OCI-LY3 (cell line): ENCODE measurements around the gene C17orf113.

Experiments used
- H2AFZ ChIP-seq: fragments of 200-600, 300-600 bp; shearing (Covaris generic); 2 replicates; pipeline ENCODE4 v1.6.0; 2014; ENCODE audit warnings: antibody characterized with exemption, low read depth, low read length
- H3K27ac ChIP-seq: fragments of 200-600, 300-600 bp; sonication (generic); 2 replicates; pipeline ENCODE4 v1.5.1; 2014; ENCODE audit warnings: mild to moderate bottlenecking, low read length, moderate library complexity, mixed read lengths
- H3K27me3 ChIP-seq: fragments of 200-600, 300-600 bp; sonication (generic); 2 replicates; pipeline ENCODE4 v1.6.1; 2014; ENCODE audit warnings: low read depth, low read length, mixed read lengths
- H3K36me3 ChIP-seq: fragments of 200-600, 300-600 bp; sonication (generic); replicated peaks from 2 replicates; pipeline ENCODE3; 2014; ENCODE audit warnings: low read depth, low read length, mixed read lengths
- H3K4me1 ChIP-seq: fragments of 300-600, 200-600 bp; sonication (generic); 2 replicates; pipeline ENCODE4 v1.6.1; 2014; ENCODE audit warnings: low read length, mixed read lengths
- H3K4me2 ChIP-seq: fragments of 200-600, 300-600 bp; sonication (generic); 2 replicates; pipeline ENCODE4 v1.6.1; 2014; ENCODE audit warnings: low read length, mixed read lengths
- H3K4me3 ChIP-seq: fragments of 300-600, 200-600 bp; sonication (generic); 2 replicates; pipeline ENCODE4 v1.5.1; 2014; ENCODE audit warnings: antibody characterized with exemption, mild to moderate bottlenecking, low read length, moderate library complexity
- H3K79me2 ChIP-seq: fragments of 300-600, 200-600 bp; shearing (Covaris generic); 2 replicates; pipeline ENCODE4 v1.6.1; 2014; ENCODE audit warnings: mild to moderate bottlenecking, low read length, mixed read lengths
- H3K9ac ChIP-seq: fragments of 300-600, 200-600 bp; shearing (Covaris generic); 2 replicates; pipeline ENCODE4 v1.6.0; 2014; ENCODE audit warnings: mild to moderate bottlenecking, low read length, moderate library complexity
- H3K9me3 ChIP-seq: fragments of 200-600, 300-600 bp; shearing (Covaris generic); 2 replicates; pipeline ENCODE4 v1.6.1; 2014; ENCODE audit warnings: low read length, mixed read lengths; ENCODE audit not compliant: insufficient read depth
- H4K20me1 ChIP-seq: fragments of 200-600, 300-600 bp; sonication (generic); 2 replicates; pipeline ENCODE4 v1.6.1; 2016; ENCODE audit warnings: low read length, mixed read lengths; ENCODE audit not compliant: insufficient read depth
- EZH2phosphoT487 ChIP-seq: fragments of 200-600 bp; shearing (Covaris generic); IDR thresholded peaks from 2 replicates; pipeline ENCODE4 v1.6.1; 2018; ENCODE audit warnings: antibody characterized with exemption, mixed run types, low read depth
- TF ChIP-seq, protein P1 (sequence below): fragments of 200-600, 300-600 bp; sonication (generic); IDR thresholded peaks from 2 replicates; pipeline ENCODE4 v1.5.1; 2014; ENCODE audit warnings: antibody characterized with exemption, low read length, low read depth

C17orf113 gene

DNA sequence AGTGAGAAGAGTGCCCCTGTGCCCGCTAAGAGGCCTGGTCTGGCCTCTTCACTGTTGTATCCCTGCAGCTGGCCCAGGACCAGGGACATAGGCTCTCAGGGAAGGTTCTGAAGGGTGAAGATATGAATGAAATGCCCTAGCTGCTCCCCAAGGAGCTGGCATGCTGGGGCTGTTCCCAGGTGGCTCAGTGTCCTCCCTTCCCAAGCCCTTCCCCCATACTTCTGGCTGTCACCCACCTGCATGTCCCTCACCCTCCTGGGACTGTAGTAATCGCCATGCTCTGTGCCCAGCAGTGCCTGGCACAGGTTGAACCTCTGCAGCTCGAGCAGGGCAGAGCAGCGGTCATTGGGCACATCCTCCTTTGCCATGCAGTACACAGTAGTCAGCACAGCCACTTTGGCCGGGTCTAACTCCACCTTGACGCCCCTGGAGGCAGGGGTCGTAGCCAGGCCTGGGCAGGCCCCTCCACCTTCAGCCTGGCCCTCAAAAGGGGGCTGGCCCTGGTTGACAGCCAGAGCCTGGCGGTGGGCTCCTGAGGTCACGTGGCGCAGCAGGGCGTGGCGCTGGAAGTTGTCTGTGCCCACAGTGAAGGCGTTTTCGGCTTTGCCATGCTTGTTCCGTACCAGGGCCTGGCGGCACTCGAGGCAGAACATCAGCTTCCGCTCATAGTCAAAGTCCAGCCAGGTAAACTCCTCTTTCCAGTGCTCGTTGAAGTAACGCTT, 7.6 kb downstream of the C17orf113 start:
- Histone ChIP-seq H3K27me3 (no peaks in the 10 kb centered on the region), H3K9ac (no peak overlapping the region), H2AFZ (no peak overlapping the region)

DNA sequence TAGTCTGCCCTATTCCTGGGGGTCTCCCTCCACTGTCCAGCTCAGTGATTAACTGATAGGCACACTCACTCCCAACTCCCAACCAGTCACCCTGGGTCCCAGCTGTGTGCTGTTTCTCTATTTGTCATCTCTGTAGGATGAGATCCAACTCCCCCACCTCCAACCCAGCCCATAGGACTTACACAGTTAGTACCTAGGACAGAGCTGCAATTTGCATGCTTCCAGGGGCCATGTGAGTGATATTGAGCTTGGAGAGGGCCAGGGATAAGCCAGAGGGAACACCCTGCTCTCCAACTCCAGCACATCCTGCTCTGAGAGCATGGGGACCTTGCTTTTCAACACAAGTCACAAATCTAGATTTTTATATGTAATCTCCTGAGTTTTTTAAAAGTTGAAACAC, 8.8 kb downstream of the C17orf113 start:
- TF ChIP-seq EZH2phosphoT487: no peak
- TF ChIP-seq, protein P1, sequence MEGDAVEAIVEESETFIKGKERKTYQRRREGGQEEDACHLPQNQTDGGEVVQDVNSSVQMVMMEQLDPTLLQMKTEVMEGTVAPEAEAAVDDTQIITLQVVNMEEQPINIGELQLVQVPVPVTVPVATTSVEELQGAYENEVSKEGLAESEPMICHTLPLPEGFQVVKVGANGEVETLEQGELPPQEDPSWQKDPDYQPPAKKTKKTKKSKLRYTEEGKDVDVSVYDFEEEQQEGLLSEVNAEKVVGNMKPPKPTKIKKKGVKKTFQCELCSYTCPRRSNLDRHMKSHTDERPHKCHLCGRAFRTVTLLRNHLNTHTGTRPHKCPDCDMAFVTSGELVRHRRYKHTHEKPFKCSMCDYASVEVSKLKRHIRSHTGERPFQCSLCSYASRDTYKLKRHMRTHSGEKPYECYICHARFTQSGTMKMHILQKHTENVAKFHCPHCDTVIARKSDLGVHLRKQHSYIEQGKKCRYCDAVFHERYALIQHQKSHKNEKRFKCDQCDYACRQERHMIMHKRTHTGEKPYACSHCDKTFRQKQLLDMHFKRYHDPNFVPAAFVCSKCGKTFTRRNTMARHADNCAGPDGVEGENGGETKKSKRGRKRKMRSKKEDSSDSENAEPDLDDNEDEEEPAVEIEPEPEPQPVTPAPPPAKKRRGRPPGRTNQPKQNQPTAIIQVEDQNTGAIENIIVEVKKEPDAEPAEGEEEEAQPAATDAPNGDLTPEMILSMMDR: no peak
- Histone ChIP-seq H3K4me3 (no peak overlapping the region), H2AFZ (no peak overlapping the region), H4K20me1 (peaks cover 31% of the 10 kb centered on the region), H3K9ac (no peak overlapping the region), H3K79me2 (peaks cover 7% of the 10 kb centered on the region), H3K4me2 (no peak overlapping the region), H3K36me3 (peaks cover 27% of the 10 kb centered on the region), H3K9me3 (no peaks in the 10 kb centered on the region), H3K27me3 (no peaks in the 10 kb centered on the region), H3K27ac (no peak overlapping the region), H3K4me1 (no peaks in the 10 kb centered on the region)

More for the DNA sequence above, 7.6 kb downstream of the C17orf113 start:
- Histone ChIP-seq H3K4me1 (no peaks in the 10 kb centered on the region), H3K4me2 (no peak overlapping the region), H3K4me3 (no peak overlapping the region), H3K27ac (no peak overlapping the region), H4K20me1 (peaks cover 31% of the 10 kb centered on the region), H3K9me3 (no peaks in the 10 kb centered on the region), H3K36me3 (peaks cover 27% of the 10 kb centered on the region), H3K79me2 (peaks cover 9% of the 10 kb centered on the region)
- TF ChIP-seq, protein P1: no peak
- TF ChIP-seq EZH2phosphoT487: no peak

DNA sequence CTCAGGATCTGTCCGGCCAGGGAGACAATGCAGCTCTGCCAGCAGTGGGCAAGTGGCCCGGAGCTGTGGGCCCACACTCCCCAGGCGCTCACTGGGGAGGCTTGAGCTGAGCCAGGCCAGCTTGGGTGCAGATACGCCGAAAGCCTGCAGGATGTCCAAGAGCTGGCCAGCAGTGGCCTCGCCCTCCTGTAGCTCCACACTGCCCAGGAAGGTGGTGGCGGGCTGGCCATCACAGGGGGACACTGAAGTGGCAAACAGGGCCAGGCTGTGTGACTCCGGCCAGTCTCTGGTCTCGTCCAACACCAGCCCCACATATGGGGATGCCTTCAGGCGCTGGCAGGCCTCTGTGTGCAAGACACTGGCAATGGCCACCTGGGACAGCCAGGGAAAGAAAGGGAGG, 9.6 kb downstream of the C17orf113 start:
- Histone ChIP-seq H2AFZ (no peak overlapping the region), H3K4me1 (no peaks in the 10 kb centered on the region), H3K27ac (no peak overlapping the region), H3K27me3 (no peaks in the 10 kb centered on the region), H3K79me2 (peaks cover 4% of the 10 kb centered on the region), H3K4me3 (no peak overlapping the region), H3K36me3 (peaks cover 27% of the 10 kb centered on the region), H3K4me2 (no peak overlapping the region), H3K9me3 (no peaks in the 10 kb centered on the region), H3K9ac (no peak overlapping the region), H4K20me1 (peaks cover 28% of the 10 kb centered on the region)
- TF ChIP-seq EZH2phosphoT487: no peak
- TF ChIP-seq, protein P1: no peak

DNA sequence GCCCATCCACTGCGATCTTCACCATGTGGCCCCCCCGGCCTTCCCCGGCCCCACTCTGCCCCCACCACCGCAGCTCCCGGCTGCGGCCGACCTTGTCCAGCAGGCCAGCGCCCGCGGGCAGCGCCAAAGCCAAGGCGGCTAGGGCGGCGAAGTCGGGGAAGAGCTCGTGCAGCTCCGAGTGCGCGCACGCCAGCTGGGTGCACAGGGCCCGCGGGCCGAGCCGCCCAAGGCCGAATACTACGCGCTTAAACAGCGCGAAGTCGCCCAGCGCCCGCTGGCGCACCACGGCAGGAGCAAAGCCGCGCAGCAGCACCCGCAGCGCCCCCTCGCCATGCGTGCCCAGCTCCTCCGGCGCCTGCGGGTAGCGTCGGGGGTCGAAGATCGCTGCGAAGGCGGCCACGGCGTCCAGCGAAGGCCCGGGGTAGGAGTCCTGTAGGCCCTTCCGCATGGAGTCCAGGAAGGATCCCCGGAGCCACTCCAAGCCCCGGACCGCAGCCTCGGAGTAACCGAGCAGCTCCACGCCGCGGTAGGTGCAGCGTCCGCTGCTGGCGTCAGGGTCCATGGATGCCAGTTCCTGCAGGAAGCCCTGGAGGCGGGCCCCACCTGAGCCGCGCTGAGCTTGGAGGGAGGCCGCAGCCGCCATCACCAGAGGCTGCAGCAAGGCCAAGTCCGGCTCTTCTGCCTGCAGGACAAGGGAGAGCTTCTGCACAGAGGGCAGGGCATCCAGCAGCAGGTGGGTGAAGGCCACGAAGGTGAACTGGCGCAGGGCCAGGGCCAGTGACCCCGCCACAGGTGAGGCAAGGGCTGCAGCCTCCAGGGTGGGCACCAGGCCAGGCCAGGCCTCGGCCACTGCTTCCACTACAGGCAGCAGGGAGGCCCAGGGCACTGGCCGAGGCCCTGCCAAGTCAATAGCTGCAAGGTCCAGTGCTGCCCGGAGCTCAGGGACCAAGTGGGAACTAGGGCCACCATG, 10.3 kb downstream of the C17orf113 start:
- Histone ChIP-seq H3K36me3 (peaks cover 27% of the 10 kb centered on the region), H3K4me1 (no peaks in the 10 kb centered on the region), H3K9me3 (no peaks in the 10 kb centered on the region), H3K79me2 (no peaks in the 10 kb centered on the region), H3K27me3 (no peaks in the 10 kb centered on the region), H3K9ac (no peak overlapping the region), H4K20me1 (peaks cover 21% of the 10 kb centered on the region), H3K27ac (no peak overlapping the region), H2AFZ (no peak overlapping the region), H3K4me3 (no peak overlapping the region), H3K4me2 (no peak overlapping the region)
- TF ChIP-seq, protein P1: no peak
- TF ChIP-seq EZH2phosphoT487: no peak
